GM23338 (cell line): Measurements from ENCODE around the gene STIP1. TPM values are rescaled to one million over a fixed set of nuclear protein-coding genes. Genes with fewer than 3 reads are reported as not detected.
"Not testable (repeated sequence)": the region's sequence is repeated elsewhere in the genome, so short reads cannot be mapped to it uniquely, and the experiment has no call there.

ENCODE experiments used
- ATAC-seq: fragments of 200-7000 bp; cut with Tn5 transposase; 3 replicates; pipeline ENCODE4 v1.9.1; 2020
- DNase-seq: peaks from one replicate; pipeline ENCODE4 v3.0.0-alpha.2; 2015; ENCODE audit warnings: low spot score
- H2AFZ ChIP-seq: fragments of 200-600 bp; sonication (generic); 2 replicates; pipeline ENCODE4 v1.8.0; 2016; ENCODE audit warnings: antibody characterized with exemption, mild to moderate bottlenecking, moderate library complexity
- H3F3A ChIP-seq: fragments of 200-600 bp; sonication (generic); replicated peaks from 2 replicates; pipeline ENCODE4 v1.8.0; 2017; ENCODE audit warnings: antibody characterized with exemption, mixed run types, low read depth
- H3K27ac ChIP-seq: fragments of 200-600 bp; sonication (generic); 2 replicates; pipeline ENCODE4 v1.6.1; 2016; ENCODE audit warnings: low read depth
- H3K27me3 ChIP-seq: fragments of 200-600 bp; sonication (generic); 2 replicates; pipeline ENCODE4 v1.8.0; 2016; ENCODE audit warnings: mild to moderate bottlenecking, mixed run types, moderate library complexity; ENCODE audit not compliant: insufficient read depth
- H3K36me3 ChIP-seq: fragments of 200-600 bp; sonication (generic); 2 replicates; pipeline ENCODE4 v1.8.0; 2016; ENCODE audit warnings: mild to moderate bottlenecking; ENCODE audit not compliant: insufficient read depth
- H3K4me1 ChIP-seq: fragments of 200-600 bp; sonication (generic); 2 replicates; pipeline ENCODE4 v1.8.0; 2016; ENCODE audit warnings: mild to moderate bottlenecking, moderate library complexity; ENCODE audit not compliant: insufficient read depth
- H3K4me2 ChIP-seq: fragments of 200-600 bp; sonication (generic); 2 replicates; pipeline ENCODE4 v1.7.1; 2017; ENCODE audit warnings: mixed run types
- H3K4me3 ChIP-seq: fragments of 200-600 bp; sonication (generic); 2 replicates; pipeline ENCODE4 v1.6.1; 2016; ENCODE audit warnings: mixed run types
- H3K79me2 ChIP-seq: fragments of 200-600 bp; sonication (generic); replicated peaks from 2 replicates; pipeline ENCODE4 v1.8.0; 2017; ENCODE audit warnings: mild to moderate bottlenecking; ENCODE audit not compliant: insufficient read depth
- H3K9me2 ChIP-seq: fragments of 200-600 bp; sonication (generic); 2 replicates; pipeline ENCODE4 v1.8.0; 2017; ENCODE audit not compliant: insufficient read depth
- H4K20me1 ChIP-seq: fragments of 200-600 bp; sonication (generic); replicated peaks from 2 replicates; pipeline ENCODE4 v1.8.0; 2017; ENCODE audit warnings: mild to moderate bottlenecking; ENCODE audit not compliant: insufficient read depth
- H3K27ac Mint-ChIP-seq: 2 replicates; pipeline ENCODE4 v1.8.0; 2020; ENCODE audit warnings: inconsistent platforms, mild to moderate bottlenecking, moderate library complexity, mixed read lengths
- H3K27me3 Mint-ChIP-seq: 3 replicates; pipeline ENCODE4 v1.8.0; 2022; ENCODE audit warnings: low read depth, mild to moderate bottlenecking, moderate library complexity, mixed read lengths, inconsistent platforms; ENCODE audit not compliant: insufficient read depth, poor library complexity
- H3K36me3 Mint-ChIP-seq: 3 replicates; pipeline ENCODE4 v1.8.0; 2021; ENCODE audit warnings: low read depth, mild to moderate bottlenecking, inconsistent platforms, moderate library complexity, mixed read lengths
- H3K4me1 Mint-ChIP-seq: 3 replicates; pipeline ENCODE4 v1.8.0; 2020; ENCODE audit warnings: mild to moderate bottlenecking, inconsistent platforms, mixed read lengths
- H3K4me3 Mint-ChIP-seq: 3 replicates; pipeline ENCODE4 v1.8.0; 2021; ENCODE audit warnings: moderate library complexity, mild to moderate bottlenecking, inconsistent platforms, mixed read lengths
- H3K9me3 Mint-ChIP-seq: 3 replicates; pipeline ENCODE4 v1.8.0; 2020; ENCODE audit warnings: moderate library complexity, mild to moderate bottlenecking, inconsistent platforms, mixed read lengths
- CREB1 ChIP-seq: fragments of 250-450 bp; sonication (Bioruptor Pico); IDR thresholded peaks from 2 replicates; pipeline ENCODE4 v1.5.0; 2020; ENCODE audit warnings: low read depth, mild to moderate bottlenecking, moderate library complexity
- ETS1 ChIP-seq: IDR thresholded peaks from 2 replicates; pipeline ENCODE4 v1.6.1; 2016; ENCODE audit warnings: antibody characterized with exemption
- EZH2 ChIP-seq: fragments of 200-600 bp; sonication (generic); IDR thresholded peaks from one replicate; pipeline ENCODE4 v1.8.0; 2017; ENCODE audit warnings: antibody characterized with exemption, mild to moderate bottlenecking, low read depth; ENCODE audit not compliant: unreplicated experiment
- EZH2phosphoT487 ChIP-seq: fragments of 200-600 bp; sonication (generic); IDR thresholded peaks from one replicate; pipeline ENCODE4 v1.8.1; 2018; ENCODE audit warnings: antibody characterized with exemption; ENCODE audit not compliant: unreplicated experiment
- JUNB ChIP-seq: IDR thresholded peaks from one replicate; pipeline ENCODE4 v1.6.1; 2016; ENCODE audit warnings: antibody characterized with exemption; ENCODE audit not compliant: unreplicated experiment
- NANOG ChIP-seq: IDR thresholded peaks from 2 replicates; pipeline ENCODE4 v1.6.1; 2016; ENCODE audit warnings: antibody characterized with exemption, borderline replicate concordance
- POLR2AphosphoS5 ChIP-seq: IDR thresholded peaks from 2 replicates; pipeline ENCODE4 v1.6.1; 2016; ENCODE audit warnings: antibody characterized with exemption, low read depth
- REST ChIP-seq: IDR thresholded peaks from one replicate; pipeline ENCODE4 v1.6.1; 2018; ENCODE audit warnings: antibody characterized with exemption; ENCODE audit not compliant: unreplicated experiment
- ZNF114 ChIP-seq: fragments of 250-450 bp; sonication (Bioruptor Pico); IDR thresholded peaks from 2 replicates; pipeline ENCODE4 v1.5.0; 2020; ENCODE audit warnings: mild to moderate bottlenecking, moderate library complexity
- ZNF462 ChIP-seq: fragments of 250-450 bp; sonication (Bioruptor Pico); IDR thresholded peaks from 2 replicates; pipeline ENCODE4 v1.5.0; 2020; ENCODE audit warnings: mild to moderate bottlenecking, moderate library complexity
- polyA plus RNA-seq: library from polyadenylated mRNA; unstranded; fragments of >200 nt; fragmentation: Nextera tagmentation; extraction: Ambion mirVana; gene quantifications from 2 replicates; pipeline ENCODE4 v1.2.1, GENCODE V29; 2016
- total RNA-seq: library from RNA; depleted of rRNA; stranded (reverse); fragments of >200 nt; shearing (Covaris generic); gene quantifications from 2 replicates; pipeline ENCODE4 v1.2.3, GENCODE V29; 2014

STIP1 gene
- total and polyA plus RNA-seq, 2 experiments from 2014 or later, result 213 to 351 TPM

GRCh38 chr11:64245797-64246620 is 60.0 kb downstream of the STIP1 start:
- TF ChIP-seq EZH2 (no peak), ETS1 (no peak), POLR2AphosphoS5 (no peak; the same call in 1 of the 2 replicates), ZNF114 (CRISPR knock-in tag) (no peak), CREB1 (CRISPR knock-in tag) (no peak), NANOG (no peak), EZH2phosphoT487 (no peak), JUNB (no peak), ZNF462 (CRISPR knock-in tag) (no peak), REST (no peak)
- ATAC-seq, result no peak
- H2AFZ ChIP-seq, result no peak overlapping the region
- H3K9me3 Mint-ChIP-seq, result no peaks in the 10 kb centered on the region
- H3K27ac ChIP-seq, result no peak overlapping the region
- DNase-seq, result peak; percentile 65
- peak overlapping the region; percentile 93 for H3K4me2 ChIP-seq
- H3K27ac Mint-ChIP-seq, result peak overlapping the region; percentile 88
- H3K79me2 ChIP-seq, result peaks cover 26% of the 10 kb centered on the region
- H3K4me3 Mint-ChIP-seq, result peak overlapping the region; percentile 87
- H3K4me1 ChIP-seq, result peaks cover 44% of the 10 kb centered on the region
- H3K36me3 Mint-ChIP-seq, result peaks cover 17% of the 10 kb centered on the region
- no peaks in the 10 kb centered on the region for H3K9me2 ChIP-seq
- H3K27me3 ChIP-seq, result no peaks in the 10 kb centered on the region
- H3K36me3 ChIP-seq, result no peaks in the 10 kb centered on the region
- peaks cover 37% of the 10 kb centered on the region for H3K27me3 Mint-ChIP-seq
- peaks cover 47% of the 10 kb centered on the region for H3K4me1 Mint-ChIP-seq
- peaks cover 51% of the 10 kb centered on the region for H3F3A ChIP-seq
- no peaks in the 10 kb centered on the region; the same call in 1 of the 2 replicates for H4K20me1 ChIP-seq
- peak overlapping the region; percentile 99 for H3K4me3 ChIP-seq

DNA sequence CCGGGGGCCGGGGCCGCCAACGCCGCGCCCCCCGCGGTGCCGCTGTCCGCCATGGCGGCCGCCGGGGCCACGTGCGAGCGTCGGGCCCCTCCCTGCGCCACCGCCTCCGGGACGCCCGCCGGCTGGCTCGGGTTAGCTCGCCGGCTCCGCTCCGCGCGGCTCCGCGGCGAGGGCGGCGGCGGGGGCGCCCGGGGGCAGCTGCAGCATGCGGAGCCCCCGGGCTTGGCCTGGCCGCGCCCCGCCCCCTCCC is 60.6 kb downstream of the STIP1 start:
- Histone ChIP-seq H3F3A (peaks cover 51% of the 10 kb centered on the region), H3K4me2 (peak overlapping the region; percentile 93; the same call in 1 of the 2 replicates), H3K4me3 (peak overlapping the region; percentile 99), H3K4me1 (peaks cover 44% of the 10 kb centered on the region), H3K79me2 (peaks cover 26% of the 10 kb centered on the region)
- DNase-seq, ATAC-seq, H3K9me2 ChIP-seq, H3K27ac Mint-ChIP-seq, H3K27me3 ChIP-seq, H3K9me3 Mint-ChIP-seq, H4K20me1 ChIP-seq, H2AFZ ChIP-seq, H3K36me3 ChIP-seq, H3K27ac ChIP-seq: not testable (repeated sequence)
- Mint-ChIP-seq H3K36me3 (peaks cover 17% of the 10 kb centered on the region), H3K4me1 (peaks cover 47% of the 10 kb centered on the region), H3K4me3 (peak overlapping the region; percentile 88; the same call in 2 of the 3 replicates), H3K27me3 (peaks cover 36% of the 10 kb centered on the region)
